Heart right ventricle (tissue), 16 donors: ENCODE data around the gene ZCCHC2. TPM values are rescaled to one million over a fixed set of nuclear protein-coding genes. Genes with fewer than 3 reads are reported as not detected.

Experiments used
- ATAC-seq, 8 donors: fragments of 200-7000 bp; cut with Tn5 transposase; one replicate each; pipeline ENCODE4 v1.9.1; 2020; ENCODE audit warnings: mild to moderate bottlenecking in 8 of 8, moderate library complexity in 8 of 8, moderate number of reproducible peaks in 1 of 8
- DNase-seq, 2 donors: peaks; one replicate each; pipeline ENCODE4 v3.0.0-alpha.2; 2020
- H3K27ac ChIP-seq, 10 donors: fragments of 200-600 bp; sonication (generic) in 2 of 10; one replicate each; pipeline versions ENCODE4 v1.5.0 to v1.8.0; 2020 to 2022; ENCODE audit warnings: mild to moderate bottlenecking in 3 of 10
- H3K27me3 ChIP-seq, 7 donors: fragments of 200-600 bp; one replicate each; pipeline ENCODE4 v1.8.0; 2021 to 2022; ENCODE audit warnings: mild to moderate bottlenecking in 2 of 7
- H3K36me3 ChIP-seq, 9 donors: fragments of 200-600 bp; sonication (generic) in 1 of 9; one replicate each; pipeline versions ENCODE4 v1.5.0 to v1.8.0; 2020 to 2022; ENCODE audit warnings: mild to moderate bottlenecking in 2 of 9
- H3K4me1 ChIP-seq, 9 donors: fragments of 200-600 bp; sonication (generic) in 1 of 9; one replicate each; pipeline versions ENCODE4 v1.5.0 to v1.8.0; 2020 to 2022; ENCODE audit warnings: mild to moderate bottlenecking in 4 of 9
- H3K4me3 ChIP-seq, 10 donors: fragments of 200-600 bp; sonication (generic) in 2 of 10; one replicate each; pipeline versions ENCODE4 v1.5.0 to v1.8.0; 2020 to 2022; ENCODE audit warnings: mild to moderate bottlenecking in 7 of 10, moderate library complexity in 2 of 10
- H3K9me3 ChIP-seq, 11 donors: fragments of 200-600 bp in 10 of 11; sonication (generic) in 2 of 11; one replicate each; pipeline versions ENCODE4 v1.5.0 to v1.8.0; 2013 to 2022; ENCODE audit warnings: mild to moderate bottlenecking in 2 of 11, control low read depth in 1 of 11, moderate library complexity in 1 of 11
- WGBS, 2 donors: extraction: QIAGEN DNeasy Blood & Tissue Kit; methylation state at CpG; one replicate each; pipeline ENCODE4 v1.1.7; 2013; ENCODE audit warnings: inconsistent platforms in 1 of 2; 5-methylcytosine and 5-hydroxymethylcytosine counted together
- intact Hi-C, 10 donors: fragments of 100-400 bp; cut with DNase I; formaldehyde crosslinking; loops; one replicate each; pipeline versions ENCODE4 v1.11.1 to v1.14.2; 2022
- polyA plus RNA-seq, 2 donors: library from polyadenylated mRNA; stranded (reverse); fragments of 200-250 nt; gene quantifications; one replicate each; pipeline ENCODE4 v1.2.3, GENCODE V29; 2013
- total RNA-seq, 10 donors: library from RNA; stranded (reverse); fragmentation: NEBNext Ultra II Directional in 3 of 10; extraction: Animal tissue kit (Norgen Biotek cat#: 25700) in 3 of 10; gene quantifications; one replicate each; pipeline versions ENCODE4 v1.2.1 to v1.2.4, GENCODE V29; 2021 to 2023
- TF ChIP-seq, protein P1 (sequence below), 9 donors: fragments of 200-600 bp; sonication (generic) in 2 of 9; IDR thresholded peaks; one replicate each; pipeline versions ENCODE4 v1.5.0 to v1.8.0; 2021 to 2022; ENCODE audit warnings: antibody characterized with exemption in 9 of 9, mild to moderate bottlenecking in 5 of 9, moderate library complexity in 1 of 9
- donor health status: Arrhythmogenic right ventricular cardiomyopathy.
- donor health status: ischemic (EF 13 %, LVEDD 7.1; RV severe dilation, severe dysfunction).
- donor health status: healthy with polysubstance abuse.
- donor health status: DM: no; HTN: yes; CAD: no.
- donor health status: DM: no; HTN: no; CAD: no.
- donor health status: ischemic (EF 25% LVEDD 6.9; RV normal size, moderate dysfunction).
- donor health status: ischemic (EF 25% LVEDD 5.7; RV mildly dilated, moderate dysfunction).
- donor health status: healthy.
- donor health status: DM: yes; HTN: yes; CAD: no.
- donor health status: Ischemic cardiomyopathy.
- donor health status: ischemic (EF 35%, LVEDD 5.7; RV mildly dilated, moderate dysfunction).
- donor health status: nonischemic (EF 11% LVEDD 7.7; RV severe dilation, severe dysfunction).
- donor health status: DM: yes; HTN: yes; CAD: no.
- donor health status: PGD.
- donor health status: ischemic (EF 29% LVEDD 5.4; RV normal size, mild dysfunction).
- donor health status: nonischemic (EF 23%, LVEDD 6.1; RV moderate dilation, normal function).

ZCCHC2 gene
- total and polyA plus RNA-seq, 12 donors, result 7.0 to 45.3 (median 19.1) TPM

DNA sequence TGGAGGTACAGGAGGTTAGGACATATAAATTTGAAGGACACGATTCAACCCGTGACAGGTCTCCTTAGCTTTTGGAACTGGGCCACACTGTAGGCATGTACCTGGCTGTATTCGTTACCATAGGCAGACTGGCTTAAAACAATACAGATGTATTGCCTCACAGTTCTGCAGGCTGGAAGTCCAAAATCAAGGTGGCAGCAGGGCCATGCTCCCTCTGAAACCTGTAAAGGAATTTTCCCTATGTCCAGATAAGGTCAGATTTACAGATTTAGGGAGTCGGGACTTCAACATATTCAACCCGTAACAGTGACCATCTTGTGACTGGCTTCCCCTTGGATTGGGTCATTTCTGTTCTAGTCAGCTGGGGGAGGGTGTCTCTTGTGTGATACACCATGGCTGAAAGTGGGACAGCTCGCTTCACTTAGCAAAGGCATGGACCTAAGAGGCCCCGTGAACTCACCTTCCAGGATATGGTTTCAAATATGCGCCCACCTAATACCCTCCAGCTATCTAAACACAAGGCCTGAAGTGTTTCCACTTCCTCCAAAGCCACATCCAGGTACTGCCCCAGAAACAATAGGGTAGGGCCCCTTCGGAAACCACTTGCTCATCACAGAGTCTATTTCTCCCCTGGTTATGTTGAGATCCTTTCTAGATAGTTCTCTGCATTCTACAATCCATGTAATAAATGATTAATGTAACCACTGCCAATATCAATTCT lies 85.0 kb downstream of the ZCCHC2 start:
- Histone ChIP-seq H3K27ac (no peak overlapping the region), H3K4me3 (no peak overlapping the region), H3K36me3 (no peaks in the 10 kb centered on the region), H3K4me1 (peaks cover 8 to 32% (median 22%) of the 10 kb centered on the region in 9 donors), H3K27me3 (peaks cover 0 to 9% (median 0%) of the 10 kb centered on the region in 7 donors), H3K9me3 (peaks cover 0 to 4% (median 0%) of the 10 kb centered on the region in 11 donors)
- TF ChIP-seq, protein P1, sequence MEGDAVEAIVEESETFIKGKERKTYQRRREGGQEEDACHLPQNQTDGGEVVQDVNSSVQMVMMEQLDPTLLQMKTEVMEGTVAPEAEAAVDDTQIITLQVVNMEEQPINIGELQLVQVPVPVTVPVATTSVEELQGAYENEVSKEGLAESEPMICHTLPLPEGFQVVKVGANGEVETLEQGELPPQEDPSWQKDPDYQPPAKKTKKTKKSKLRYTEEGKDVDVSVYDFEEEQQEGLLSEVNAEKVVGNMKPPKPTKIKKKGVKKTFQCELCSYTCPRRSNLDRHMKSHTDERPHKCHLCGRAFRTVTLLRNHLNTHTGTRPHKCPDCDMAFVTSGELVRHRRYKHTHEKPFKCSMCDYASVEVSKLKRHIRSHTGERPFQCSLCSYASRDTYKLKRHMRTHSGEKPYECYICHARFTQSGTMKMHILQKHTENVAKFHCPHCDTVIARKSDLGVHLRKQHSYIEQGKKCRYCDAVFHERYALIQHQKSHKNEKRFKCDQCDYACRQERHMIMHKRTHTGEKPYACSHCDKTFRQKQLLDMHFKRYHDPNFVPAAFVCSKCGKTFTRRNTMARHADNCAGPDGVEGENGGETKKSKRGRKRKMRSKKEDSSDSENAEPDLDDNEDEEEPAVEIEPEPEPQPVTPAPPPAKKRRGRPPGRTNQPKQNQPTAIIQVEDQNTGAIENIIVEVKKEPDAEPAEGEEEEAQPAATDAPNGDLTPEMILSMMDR (IDR thresholded peaks at IDR 0.05), result no peak
- intact Hi-C loops, result loop anchor here in 3 of 10 donors (10.0 kb wide), 3 partner anchors 47 to 767 kb away; no protein-coding TSS in a partner anchor
- 96 to 99% methylated on average over 9 of the region's 9 CpGs for WGBS, 2 donors
- DNase-seq (no peak), ATAC-seq (no peak)

DNA sequence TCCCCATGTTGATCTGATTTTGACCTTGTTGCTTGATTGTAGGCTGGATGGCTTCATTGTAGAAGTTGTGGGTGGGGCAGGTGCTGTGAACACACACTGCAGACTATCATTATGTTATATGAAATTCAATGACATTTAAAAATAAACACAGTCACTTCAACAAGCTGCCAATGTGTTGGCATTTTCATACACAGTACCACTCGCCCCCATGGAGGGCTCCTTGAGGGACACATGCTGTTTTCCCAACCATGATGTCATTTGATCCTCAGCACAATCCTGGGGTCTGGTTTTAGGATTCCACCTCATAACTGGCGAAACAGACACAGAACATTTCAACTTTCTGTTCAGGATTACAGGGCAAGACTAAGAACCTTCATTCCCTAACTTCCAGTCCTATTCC lies 86.9 kb downstream of the ZCCHC2 start:
- peaks cover 0 to 9% (median 0%) of the 10 kb centered on the region in 7 donors for H3K27me3 ChIP-seq
- no peak for ATAC-seq
- intact Hi-C loops, result loop anchor here in 5 of 10 donors (10.0 kb wide), 4 partner anchors 45 to 765 kb away; partner anchors contain the start of gene PHLPP1 (in 2 of the 5)
- peaks cover 0 to 4% (median 0%) of the 10 kb centered on the region in 11 donors for H3K9me3 ChIP-seq
- DNase-seq, result no peak
- no peak overlapping the region for H3K4me3 ChIP-seq
- H3K36me3 ChIP-seq, result no peaks in the 10 kb centered on the region
- TF ChIP-seq, protein P1 (IDR thresholded peaks at IDR 0.05), result no peak
- 89 to 90% methylated on average over 2 of the region's 2 CpGs for WGBS, 2 donors
- H3K27ac ChIP-seq, result peak overlapping the region in 2 of 10 donors; percentile 71 to 88
- H3K4me1 ChIP-seq, result peaks cover 8 to 32% (median 22%) of the 10 kb centered on the region in 9 donors

DNA sequence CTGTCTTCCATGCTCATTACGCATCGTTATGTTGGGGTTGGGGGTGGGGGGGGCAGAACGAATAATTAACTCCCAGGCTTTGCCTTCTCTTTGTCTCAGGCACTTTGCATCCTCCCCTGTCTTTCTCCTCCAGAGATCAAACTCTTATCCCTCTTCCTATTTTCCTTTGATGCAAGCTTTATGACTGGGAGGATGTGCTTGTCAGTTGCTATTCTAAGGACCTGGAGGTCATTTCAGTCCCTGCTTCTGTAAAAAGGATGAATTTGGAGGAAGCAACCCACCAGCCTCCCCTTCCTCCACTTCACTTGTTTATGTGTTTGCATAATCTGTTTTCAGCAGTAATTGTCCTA lies 87.5 kb downstream of the ZCCHC2 start:
- H3K27me3 ChIP-seq, result peaks cover 0 to 9% (median 0%) of the 10 kb centered on the region in 7 donors
- H3K27ac ChIP-seq, result peak overlapping the region in 5 of 10 donors; percentile 57 to 88 (median 71)
- ATAC-seq (no peak), DNase-seq (no peak)
- peak overlapping the region in 5 of 10 donors; percentile 41 to 51 (median 47) for H3K4me3 ChIP-seq
- H3K4me1 ChIP-seq, result peaks cover 8 to 32% (median 22%) of the 10 kb centered on the region in 9 donors
- peaks cover 0 to 4% (median 0%) of the 10 kb centered on the region in 11 donors for H3K9me3 ChIP-seq
- TF ChIP-seq, protein P1 (IDR thresholded peaks at IDR 0.05), result no peak
- intact Hi-C loops, result loop anchor here in 2 of 10 donors (10.0 kb wide), 1 partner anchor 104 kb away; the partner anchor contains the start of gene PHLPP1 (in 2 of the 2)
- no peaks in the 10 kb centered on the region for H3K36me3 ChIP-seq
- WGBS, 2 donors, result 44 to 62% methylated on average over 3 of the region's 3 CpGs

DNA sequence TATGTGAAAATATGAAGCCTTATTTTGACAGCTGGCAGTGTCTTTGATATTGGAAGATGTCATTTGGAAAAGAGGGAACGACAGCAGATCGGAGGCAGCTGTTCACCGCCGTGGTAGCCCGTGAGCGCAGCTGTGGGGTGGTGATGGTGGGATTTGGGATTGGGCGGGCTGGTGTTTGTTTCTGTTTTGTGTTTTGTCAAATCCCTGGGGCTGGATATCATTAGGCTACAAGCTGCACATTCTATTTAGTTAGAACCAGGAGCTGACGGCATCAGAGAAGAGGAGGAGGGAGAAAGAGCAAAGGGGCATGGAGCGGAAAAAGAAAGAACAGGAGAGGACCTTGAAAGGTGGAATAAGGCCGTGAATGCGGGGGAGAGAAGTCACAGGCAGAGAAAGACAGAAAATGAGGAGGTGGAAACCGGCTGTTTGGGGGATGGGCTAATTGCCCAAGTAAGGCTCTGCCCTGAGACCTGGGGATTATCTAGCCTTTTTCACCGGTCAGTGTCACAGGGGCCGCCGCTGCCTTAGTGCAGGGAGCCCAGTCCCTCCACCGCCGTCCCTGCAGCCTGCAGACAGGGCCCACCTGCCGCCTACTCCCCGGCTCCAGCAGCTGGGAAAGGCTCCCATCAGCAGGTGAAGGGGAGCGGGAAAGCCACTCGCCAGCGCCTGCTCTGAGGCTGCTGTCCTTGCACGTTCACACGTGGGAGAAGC lies 88.0 kb downstream of the ZCCHC2 start:
- Histone ChIP-seq H3K27me3 (peaks cover 0 to 9% (median 0%) of the 10 kb centered on the region in 7 donors), H3K4me1 (peaks cover 8 to 34% (median 22%) of the 10 kb centered on the region in 9 donors), H3K36me3 (no peaks in the 10 kb centered on the region), H3K27ac (peak overlapping the region in 8 of 10 donors; percentile 2 to 88 (median 70)), H3K9me3 (peaks cover 0 to 4% (median 0%) of the 10 kb centered on the region in 11 donors), H3K4me3 (peak overlapping the region in 9 of 10 donors; percentile 12 to 51 (median 41))
- DNase-seq, result peak in 1 of 2 donors; percentile 55
- peak; percentile 25 to 70 (median 48) for ATAC-seq
- intact Hi-C loops, result loop anchor here in 2 of 10 donors (10.0 kb wide), 1 partner anchor 104 kb away; the partner anchor contains the start of gene PHLPP1 (in 2 of the 2)
- WGBS, 2 donors, result 29 to 34% methylated on average over 24 of the region's 24 CpGs
- TF ChIP-seq, protein P1 (IDR thresholded peaks at IDR 0.05), result no peak
